H1 (cell line): ENCODE measurements around the gene GPNMB. TPM values are rescaled to one million over a fixed set of nuclear protein-coding genes. Genes with fewer than 3 reads are reported as not detected.

Experiments used
- JUN ChIP-seq: IDR thresholded peaks from 2 replicates; pipeline ENCODE4 v1.6.1; 2011; ENCODE audit warnings: low read depth, mild to moderate bottlenecking, improper control_type of control experiment, low read length
- RAD21 ChIP-seq, 2 experiments: IDR thresholded peaks in 1 of 2; conservative IDR thresholded peaks in 1 of 2; 2 replicates each; pipeline ENCODE4 v1.6.1; 2011; ENCODE audit warnings: low read depth in 2 of 2, low read length in 2 of 2, improper control_type of control experiment in 1 of 2, inconsistent platforms in 1 of 2, mild to moderate bottlenecking in 1 of 2, moderate library complexity in 1 of 2
- TAF1 ChIP-seq: IDR thresholded peaks from 2 replicates; pipeline ENCODE4 v1.6.1; 2011; ENCODE audit warnings: mild to moderate bottlenecking, low read depth, low read length
- polyA plus RNA-seq, 7 experiments: library from polyadenylated mRNA; depleted of rRNA in 3 of 7; stranded (reverse) in 5 of 7; unstranded in 2 of 7; fragments of >200 nt in 5 of 7; fragments of 200-250 nt in 2 of 7; gene quantifications; 1 replicate in 5 of 7; 2 replicates in 1 of 7; 4 replicates in 1 of 7; pipeline versions ENCODE4 v1.2.1 to v1.2.3, GENCODE V29; 2011 to 2013; ENCODE audit warnings: missing spikeins in 2 of 7, mixed read lengths in 2 of 7
- total RNA-seq: library from RNA; stranded (reverse); fragmentation: NEBNext Ultra II Directional; extraction: Animal tissue kit (Norgen Biotek cat#: 25700); gene quantifications from 2 replicates; pipeline ENCODE4 v1.2.1, GENCODE V29; 2021
- TF ChIP-seq, protein P1 (sequence below), 3 experiments: IDR thresholded peaks; 1 replicate in 2 of 3; 2 replicates in 1 of 3; pipeline versions ENCODE4 v1.5.1 to v1.6.1; 2011; ENCODE audit warnings: low read length in 3 of 3, mild to moderate bottlenecking in 3 of 3, inconsistent platforms in 2 of 3, low read depth in 1 of 3, moderate library complexity in 1 of 3; ENCODE audit not compliant: insufficient read depth in 1 of 3; ENCODE audit errors: control extremely low read depth in 1 of 3

Gene GPNMB
- total and polyA plus RNA-seq, 2 of the 8 experiments (the other 6 are each of a cell fraction or from before 2014, with no cell fraction given): 1.1 to 1.4 TPM

DNA sequence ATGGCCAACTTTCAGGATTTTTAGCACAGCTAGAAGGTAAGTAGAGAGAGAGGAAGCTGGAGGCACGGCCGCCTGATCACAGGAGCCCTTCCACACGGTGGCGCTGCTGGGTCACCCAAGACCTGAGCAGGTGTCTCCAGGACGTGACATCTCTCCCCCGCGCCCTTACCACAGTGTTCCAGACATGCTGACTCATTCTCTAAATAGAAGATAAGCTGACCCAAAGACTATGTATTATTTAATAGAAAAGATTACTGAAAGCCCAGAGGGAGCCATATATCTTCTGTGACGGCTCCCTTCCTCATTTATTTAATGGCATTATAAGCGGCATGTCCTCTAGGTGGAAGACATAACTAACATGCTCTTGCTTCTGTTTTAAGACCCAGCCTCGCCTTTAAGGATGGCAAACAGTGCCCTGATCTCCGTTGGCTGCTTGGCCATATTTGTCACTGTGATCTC, 26.6 kb downstream of the GPNMB start (continued):
- TF ChIP-seq RAD21 (IDR thresholded peaks at IDR 0.05 in 1 of 2, conservative IDR thresholded peaks at IDR 0.05 in 1 of 2; ENCODE audit: low read depth in 2 of 2, low read length in 2 of 2) (peak; percentile 87), TAF1 (peak; percentile 61; the same call in 1 of the 2 replicates), JUN (no peak)
- TF ChIP-seq, protein P1, sequence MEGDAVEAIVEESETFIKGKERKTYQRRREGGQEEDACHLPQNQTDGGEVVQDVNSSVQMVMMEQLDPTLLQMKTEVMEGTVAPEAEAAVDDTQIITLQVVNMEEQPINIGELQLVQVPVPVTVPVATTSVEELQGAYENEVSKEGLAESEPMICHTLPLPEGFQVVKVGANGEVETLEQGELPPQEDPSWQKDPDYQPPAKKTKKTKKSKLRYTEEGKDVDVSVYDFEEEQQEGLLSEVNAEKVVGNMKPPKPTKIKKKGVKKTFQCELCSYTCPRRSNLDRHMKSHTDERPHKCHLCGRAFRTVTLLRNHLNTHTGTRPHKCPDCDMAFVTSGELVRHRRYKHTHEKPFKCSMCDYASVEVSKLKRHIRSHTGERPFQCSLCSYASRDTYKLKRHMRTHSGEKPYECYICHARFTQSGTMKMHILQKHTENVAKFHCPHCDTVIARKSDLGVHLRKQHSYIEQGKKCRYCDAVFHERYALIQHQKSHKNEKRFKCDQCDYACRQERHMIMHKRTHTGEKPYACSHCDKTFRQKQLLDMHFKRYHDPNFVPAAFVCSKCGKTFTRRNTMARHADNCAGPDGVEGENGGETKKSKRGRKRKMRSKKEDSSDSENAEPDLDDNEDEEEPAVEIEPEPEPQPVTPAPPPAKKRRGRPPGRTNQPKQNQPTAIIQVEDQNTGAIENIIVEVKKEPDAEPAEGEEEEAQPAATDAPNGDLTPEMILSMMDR (IDR thresholded peaks at IDR 0.05; ENCODE audit: control extremely low read depth in 1 of 3, insufficient read depth in 1 of 3, low read depth in 1 of 3, low read length in 3 of 3): peak; percentile 89 to 97 (median 93)
